ENCODE data around the gene OR6K6. TPM values are rescaled to one million over a fixed set of nuclear protein-coding genes. Genes with fewer than 3 reads are reported as not detected.

Gene OR6K6
- total RNA-seq, 1 experiment from 2014 or later, result not detected

GRCh38 chr1:158801396-158801795 lies 46.9 kb downstream of the OR6K6 start:
- DNase-seq (ENCODE audit: low spot score), result no peak

DNA sequence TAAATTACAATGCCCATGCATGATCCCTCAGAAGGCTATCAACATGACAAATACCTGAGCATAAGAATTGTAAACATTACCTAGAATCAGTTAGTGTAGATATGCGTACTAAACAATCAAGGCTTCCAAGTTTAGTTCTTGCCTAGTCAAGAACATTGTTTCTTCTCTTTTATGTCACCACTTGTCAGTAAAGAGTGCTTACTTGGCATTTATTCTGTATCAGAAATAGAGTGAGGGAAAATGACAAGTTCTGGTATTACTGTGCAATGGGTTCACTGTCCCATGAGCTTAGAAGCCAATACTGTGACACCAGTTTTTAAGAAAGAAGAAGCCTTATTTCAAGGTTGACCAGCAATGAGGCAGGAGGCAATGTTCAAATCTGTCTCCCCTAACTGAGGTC lies 49.2 kb downstream of the OR6K6 start:
- no peak for DNase-seq (ENCODE audit: low spot score)

Other genes with a start within 250 kb of the OR6K6 start
- gene OR6Y1, start 200.3 kb upstream of the OR6K6 start, total RNA-seq (2014; rRNA removed; shearing (Covaris generic)), result not detected in 2 replicates
- gene OR6P1, start 184.1 kb upstream of the OR6K6 start, total RNA-seq (2014; rRNA removed; shearing (Covaris generic)), result not detected in 2 replicates
- gene OR10X1, start 174.8 kb upstream of the OR6K6 start, total RNA-seq (2014; rRNA removed; shearing (Covaris generic)), result not detected in 2 replicates
- not detected in 2 replicates for gene OR10Z1, start 149.5 kb upstream of the OR6K6 start, total RNA-seq (2014; rRNA removed; shearing (Covaris generic))
- not detected in 2 replicates for gene SPTA1, start 68.0 kb upstream of the OR6K6 start, total RNA-seq (2014; rRNA removed; shearing (Covaris generic))
- gene OR6K2, start 54.1 kb upstream of the OR6K6 start, total RNA-seq (2014; rRNA removed; shearing (Covaris generic)), result not detected in 2 replicates
- gene OR6K3, start 34.0 kb upstream of the OR6K6 start, total RNA-seq (2014; rRNA removed; shearing (Covaris generic)), result not detected in 2 replicates
- not detected in 2 replicates for gene OR6N1, start 17.5 kb downstream of the OR6K6 start, total RNA-seq (2014; rRNA removed; shearing (Covaris generic))
- gene OR6N2, start 26.5 kb downstream of the OR6K6 start, total RNA-seq (2014; rRNA removed; shearing (Covaris generic)), result not detected in 2 replicates
- not detected in 2 replicates for gene MNDA, start 76.6 kb downstream of the OR6K6 start, total RNA-seq (2014; rRNA removed; shearing (Covaris generic))
- not detected in 2 replicates for gene PYHIN1, start 176.8 kb downstream of the OR6K6 start, total RNA-seq (2014; rRNA removed; shearing (Covaris generic))

Data from A172 (cell line).